Muscle layer of duodenum (tissue), 2 donors: ENCODE measurements around the gene MCRIP2.

ENCODE experiments used
- H3K27ac ChIP-seq: one replicate; pipeline ENCODE4 v1.7.0; 2013; ENCODE audit warnings: mild to moderate bottlenecking, low read length
- H3K27me3 ChIP-seq: one replicate; pipeline ENCODE4 v1.7.0; 2013; ENCODE audit warnings: low read depth, mild to moderate bottlenecking, control low read depth, low read length
- H3K36me3 ChIP-seq, 2 donors: one replicate each; pipeline ENCODE4 v1.7.0; 2013; ENCODE audit warnings: low read length in 2 of 2, control low read depth in 1 of 2, mild to moderate bottlenecking in 1 of 2; ENCODE audit not compliant: insufficient read depth in 2 of 2, control insufficient read depth in 1 of 2
- H3K4me1 ChIP-seq, 2 donors: one replicate each; pipeline ENCODE4 v1.7.0; 2013; ENCODE audit warnings: low read length in 2 of 2, mild to moderate bottlenecking in 2 of 2, control low read depth in 1 of 2, moderate library complexity in 1 of 2; ENCODE audit not compliant: insufficient read depth in 2 of 2, control insufficient read depth in 1 of 2
- H3K4me3 ChIP-seq, 2 donors: one replicate each; pipeline ENCODE4 v1.7.0; 2013; ENCODE audit warnings: low read length in 2 of 2, low read depth in 1 of 2, mild to moderate bottlenecking in 1 of 2
- H3K9me3 ChIP-seq, 2 donors: one replicate each; pipeline ENCODE4 v1.7.0; 2013; ENCODE audit warnings: low read length in 2 of 2, control low read depth in 1 of 2, mild to moderate bottlenecking in 1 of 2; ENCODE audit not compliant: control insufficient read depth in 1 of 2
- donor health status: healthy.

The MCRIP2 gene

GRCh38 chr16:634996-635395, 6.6 kb upstream of the MCRIP2 start:
- H3K4me1 ChIP-seq: peaks cover 0 to 43% of the 10 kb centered on the region in 2 donors
- H3K9me3 ChIP-seq: no peaks in the 10 kb centered on the region
- H3K27ac ChIP-seq: no peak overlapping the region
- peaks cover 0 to 16% of the 10 kb centered on the region in 2 donors for H3K36me3 ChIP-seq
- H3K4me3 ChIP-seq: peak overlapping the region in 1 of 2 donors; percentile 97
- H3K27me3 ChIP-seq: no peaks in the 10 kb centered on the region

GRCh38 chr16:635573-636205, 5.9 kb upstream of the MCRIP2 start:
- Histone ChIP-seq H3K4me1 (peaks cover 0 to 36% of the 10 kb centered on the region in 2 donors), H3K9me3 (no peaks in the 10 kb centered on the region), H3K27ac (no peak overlapping the region), H3K36me3 (peaks cover 0 to 16% of the 10 kb centered on the region in 2 donors), H3K4me3 (peak overlapping the region; percentile 74 to 97), H3K27me3 (no peaks in the 10 kb centered on the region)

- H3K4me1 ChIP-seq: peaks cover 0 to 36% of the 10 kb centered on the region in 2 donors
- H3K36me3 ChIP-seq: peaks cover 0 to 16% of the 10 kb centered on the region in 2 donors
- H3K4me3 ChIP-seq: peak within 1 kb of the TSS; percentile 74 to 97
- peak within 1 kb of the TSS; percentile 92 for H3K27ac ChIP-seq
- no peaks in the 10 kb centered on the region for H3K27me3 ChIP-seq
- H3K9me3 ChIP-seq: no peaks in the 10 kb centered on the region
Observed at GRCh38 chr16:636206-637080, 5.2 kb upstream of the MCRIP2 start, which contains the start of gene METTL26. TSS of gene METTL26 (minus strand) at chr16:636305. CDS start at chr16:636290, 15 bp downstream.

GRCh38 chr16:637081-638018, 4.3 kb upstream of the MCRIP2 start:
- Histone ChIP-seq H3K4me3 (peak overlapping the region; percentile 74 to 97), H3K36me3 (peaks cover 0 to 16% of the 10 kb centered on the region in 2 donors), H3K4me1 (peaks cover 0 to 36% of the 10 kb centered on the region in 2 donors), H3K9me3 (no peaks in the 10 kb centered on the region), H3K27me3 (no peaks in the 10 kb centered on the region), H3K27ac (peak overlapping the region; percentile 92)

- Histone ChIP-seq H3K27ac (no peak overlapping the region), H3K4me1 (peaks cover 0 to 43% of the 10 kb centered on the region in 2 donors), H3K27me3 (no peaks in the 10 kb centered on the region), H3K4me3 (peak overlapping the region in 1 of 2 donors; percentile 97), H3K9me3 (no peaks in the 10 kb centered on the region), H3K36me3 (peaks cover 0 to 12% of the 10 kb centered on the region in 2 donors)
Observed at GRCh38 chr16:638034-638543, 3.5 kb upstream of the MCRIP2 start.

- peaks cover 0 to 48% of the 10 kb centered on the region in 2 donors for H3K4me1 ChIP-seq
- H3K36me3 ChIP-seq: peaks cover 0 to 4% of the 10 kb centered on the region in 2 donors
- no peak overlapping the region for H3K27ac ChIP-seq
- H3K4me3 ChIP-seq: no peak overlapping the region
- no peaks in the 10 kb centered on the region for H3K9me3 ChIP-seq
- H3K27me3 ChIP-seq: no peaks in the 10 kb centered on the region
Observed at GRCh38 chr16:638836-639235, 2.8 kb upstream of the MCRIP2 start.

- Histone ChIP-seq H3K36me3 (no peaks in the 10 kb centered on the region), H3K27me3 (no peaks in the 10 kb centered on the region), H3K27ac (no peak overlapping the region), H3K4me3 (no peak overlapping the region), H3K9me3 (no peaks in the 10 kb centered on the region), H3K4me1 (peaks cover 0 to 33% of the 10 kb centered on the region in 2 donors)
Observed at GRCh38 chr16:640614-641013, 1.0 kb upstream of the MCRIP2 start.

GRCh38 chr16:642189-643049, 791 bp downstream of the MCRIP2 start:
- H3K36me3 ChIP-seq: no peaks in the 10 kb centered on the region
- peak overlapping the region; percentile 72 for H3K27ac ChIP-seq
- peak overlapping the region; percentile 63 to 82 for H3K4me3 ChIP-seq
- H3K4me1 ChIP-seq: peaks cover 0 to 28% of the 10 kb centered on the region in 2 donors
- no peaks in the 10 kb centered on the region for H3K9me3 ChIP-seq
- no peaks in the 10 kb centered on the region for H3K27me3 ChIP-seq

- Histone ChIP-seq H3K36me3 (no peaks in the 10 kb centered on the region), H3K27ac (peak overlapping the region; percentile 72), H3K9me3 (no peaks in the 10 kb centered on the region), H3K4me3 (peak overlapping the region; percentile 63 to 82), H3K4me1 (peaks cover 0 to 28% of the 10 kb centered on the region in 2 donors), H3K27me3 (no peaks in the 10 kb centered on the region)
Observed at GRCh38 chr16:643050-643368, 1.4 kb downstream of the MCRIP2 start.

GRCh38 chr16:644556-644955, 2.9 kb downstream of the MCRIP2 start:
- H3K27me3 ChIP-seq: no peaks in the 10 kb centered on the region
- H3K9me3 ChIP-seq: no peaks in the 10 kb centered on the region
- H3K27ac ChIP-seq: no peak overlapping the region
- peaks cover 0 to 36% of the 10 kb centered on the region in 2 donors for H3K4me1 ChIP-seq
- H3K36me3 ChIP-seq: no peaks in the 10 kb centered on the region
- no peak overlapping the region for H3K4me3 ChIP-seq
